ENCODE data around the gene COL20A1.

DNA sequence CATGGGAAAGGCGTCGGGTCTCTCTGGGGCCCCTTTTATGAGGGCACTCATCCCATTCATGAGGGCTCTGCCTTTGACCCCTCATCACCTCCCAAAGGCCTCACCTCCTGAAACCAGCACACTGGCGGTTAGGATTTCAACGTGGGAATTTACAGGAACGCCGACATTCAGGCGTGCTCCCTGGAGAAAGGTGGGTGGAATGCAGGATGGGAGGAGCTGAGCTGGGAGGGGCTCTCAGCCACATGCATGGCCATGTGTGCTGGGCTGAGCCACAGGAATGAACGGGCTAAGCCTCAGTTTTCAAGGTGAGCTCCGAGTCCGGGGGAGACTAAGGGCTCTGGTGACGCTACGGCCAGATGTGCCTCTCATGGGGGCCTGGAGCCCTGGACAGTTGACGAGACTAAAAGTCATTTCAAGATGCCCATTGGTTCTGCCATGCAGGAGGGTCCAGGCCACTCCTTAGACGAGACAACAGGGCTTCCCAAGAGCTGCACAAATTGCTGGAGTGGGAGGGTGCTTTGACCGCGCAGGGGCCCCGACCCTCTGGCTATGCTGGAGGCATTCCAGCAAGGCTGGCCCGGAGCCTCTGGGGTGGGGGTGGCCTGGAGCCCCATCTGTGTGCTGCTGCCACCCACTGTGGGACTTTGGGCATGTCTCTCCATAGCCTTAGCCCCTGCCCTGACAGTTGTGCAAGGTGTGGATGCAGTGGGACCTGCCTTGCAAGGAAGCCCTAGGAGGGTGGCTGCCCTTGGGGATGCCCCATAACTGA lies 24.1 kb upstream of the COL20A1 start:
- TF ChIP-seq EZH2 (IDR thresholded peaks at IDR 0.05; ENCODE audit: insufficient read depth, poor library complexity, severe bottlenecking) (no peak), EZH2phosphoT487 (IDR thresholded peaks at IDR 0.05; ENCODE audit: insufficient read depth, low read depth) (no peak)
